Activated T-helper 1 cell treated with anti-CD3 and anti-CD28 coated beads, Interleukin-2, amount 50 U/mL, for 16 hours (primary cell): ENCODE measurements around the gene CRKL.

Source experiments
- DNase-seq, 2 donors: peaks; one replicate each; pipeline ENCODE4 v3.0.0-alpha.2; 2020; ENCODE audit warnings: low read depth in 1 of 2, low spot score in 1 of 2

Gene CRKL

GRCh38 chr22:20980523-20980922 lies 63.3 kb downstream of the CRKL start:
- DNase-seq, result no peak

- no peak for DNase-seq
These were observed 63.9 kb downstream of the CRKL start for GRCh38 chr22:20980938-20981722.

- DNase-seq, result peak; percentile 39 to 51
These were observed 64.8 kb downstream of the CRKL start, which contains the start of gene LZTR1 for GRCh38 chr22:20981787-20982562. TSS of gene LZTR1 (plus strand) at chr22:20982297. CDS start at chr22:20982372, 75 bp downstream.

GRCh38 chr22:20982563-20982882 lies 65.3 kb downstream of the CRKL start:
- DNase-seq, result no peak

GRCh38 chr22:20983081-20983771 lies 66.0 kb downstream of the CRKL start:
- no peak for DNase-seq

GRCh38 chr22:20985720-20986119 lies 68.5 kb downstream of the CRKL start:
- no peak for DNase-seq

- DNase-seq, result no peak
These were observed 69.2 kb downstream of the CRKL start for GRCh38 chr22:20986365-20986764.

- no peak for DNase-seq
These were observed 70.2 kb downstream of the CRKL start for GRCh38 chr22:20987375-20987774.

GRCh38 chr22:20988573-20989322 lies 71.5 kb downstream of the CRKL start:
- DNase-seq, result no peak

GRCh38 chr22:20989323-20990138 lies 72.3 kb downstream of the CRKL start:
- no peak for DNase-seq

GRCh38 chr22:20990184-20991180 lies 73.3 kb downstream of the CRKL start:
- no peak for DNase-seq

GRCh38 chr22:20991252-20992055 lies 74.2 kb downstream of the CRKL start:
- DNase-seq, result no peak

GRCh38 chr22:20992056-20992442 lies 74.8 kb downstream of the CRKL start:
- no peak for DNase-seq

- DNase-seq, result no peak
These were observed 75.5 kb downstream of the CRKL start for GRCh38 chr22:20992456-20993303.

- no peak for DNase-seq
These were observed 76.3 kb downstream of the CRKL start for GRCh38 chr22:20993304-20994127.

- no peak for DNase-seq
These were observed 77.1 kb downstream of the CRKL start for GRCh38 chr22:20994128-20994901.
